HK-2 (cell line): ENCODE results near the gene ZDHHC21.

ENCODE experiments used
- DNase-seq: peaks from one replicate; pipeline ENCODE4 v3.0.0-alpha.2; 2018; ENCODE audit not compliant: unreplicated experiment

The ZDHHC21 gene

DNA sequence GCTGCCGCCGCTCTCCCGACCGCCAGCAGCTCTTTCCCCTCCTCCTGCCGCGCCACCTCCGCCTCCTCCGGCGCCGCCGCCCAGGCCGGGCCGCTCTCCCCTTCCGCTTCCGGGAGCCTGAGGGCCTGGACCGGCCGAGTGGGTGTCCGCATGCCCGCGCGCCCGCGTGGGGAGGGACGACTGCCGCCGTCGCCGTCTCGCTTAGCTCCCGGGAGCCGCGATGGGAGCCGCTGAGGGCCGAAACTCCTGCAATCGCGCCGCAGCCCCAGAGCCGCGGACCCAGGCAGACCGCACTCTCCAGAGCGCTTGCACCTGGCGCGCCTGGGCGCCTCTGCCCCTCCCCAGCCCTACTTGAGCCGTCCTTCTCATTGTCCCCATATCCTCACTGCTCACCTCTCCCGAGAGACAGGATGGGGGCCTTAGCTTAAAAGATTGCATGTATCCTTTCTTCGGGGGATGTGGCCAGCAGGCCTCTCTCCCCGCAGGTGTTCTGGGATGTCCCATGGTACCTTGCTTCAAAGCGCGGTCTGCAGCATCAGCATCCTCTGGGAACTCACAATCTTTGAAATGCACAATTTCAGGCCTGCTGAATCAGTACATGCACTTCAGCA, at the start of gene ZDHHC21:
TSS of gene ZDHHC21 (minus strand) at position 182 of the 611 bp plus-strand sequence. CDS start 19,092 bp downstream, outside the sequence.
- peak; percentile 49 for DNase-seq

GRCh38 chr9:14741369-14741768, 48.1 kb upstream of the ZDHHC21 start:
- DNase-seq, result no peak

DNA sequence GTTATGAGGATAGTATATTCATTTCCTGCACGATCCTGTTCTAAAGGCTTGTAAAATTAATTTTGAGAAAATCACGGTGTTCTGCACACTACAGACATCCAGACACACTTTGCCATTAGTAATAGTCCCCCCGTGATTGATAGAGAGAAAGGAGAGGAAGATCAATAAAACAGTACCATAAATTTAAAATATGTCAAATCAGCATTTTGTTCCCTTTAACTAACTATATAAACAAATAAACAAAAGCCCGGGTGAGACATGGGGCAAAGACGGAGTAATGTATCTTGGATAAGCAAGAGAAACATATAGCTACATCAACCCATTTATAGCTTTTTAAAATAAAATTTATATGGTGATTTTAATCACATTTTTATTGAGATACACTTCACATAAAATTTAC, 39.9 kb upstream of the ZDHHC21 start:
- DNase-seq, result no peak

- no peak for DNase-seq
Observed at GRCh38 chr9:14731294-14731981, 38.2 kb upstream of the ZDHHC21 start.

DNA sequence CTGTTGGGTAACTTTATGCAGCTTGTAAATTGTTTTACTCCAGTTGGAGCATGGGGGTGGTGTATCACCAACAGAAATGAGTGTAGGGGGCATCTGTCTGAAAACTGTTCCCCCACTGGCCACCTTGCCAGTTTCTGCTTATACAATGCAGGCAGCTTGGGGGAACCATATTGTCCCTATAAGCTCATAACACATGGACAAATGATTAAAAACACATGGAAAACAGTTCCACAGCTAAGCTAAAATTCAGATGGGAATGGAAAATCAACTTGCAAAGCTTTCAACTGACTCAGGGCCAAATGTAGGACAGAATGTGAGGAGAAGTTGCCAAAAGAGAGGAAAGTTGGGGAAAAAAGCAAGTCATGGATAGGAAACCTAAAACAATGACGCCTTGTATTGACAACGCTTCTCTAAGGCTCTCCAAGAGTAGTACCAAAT, 37.2 kb upstream of the ZDHHC21 start:
- DNase-seq, result no peak

DNA sequence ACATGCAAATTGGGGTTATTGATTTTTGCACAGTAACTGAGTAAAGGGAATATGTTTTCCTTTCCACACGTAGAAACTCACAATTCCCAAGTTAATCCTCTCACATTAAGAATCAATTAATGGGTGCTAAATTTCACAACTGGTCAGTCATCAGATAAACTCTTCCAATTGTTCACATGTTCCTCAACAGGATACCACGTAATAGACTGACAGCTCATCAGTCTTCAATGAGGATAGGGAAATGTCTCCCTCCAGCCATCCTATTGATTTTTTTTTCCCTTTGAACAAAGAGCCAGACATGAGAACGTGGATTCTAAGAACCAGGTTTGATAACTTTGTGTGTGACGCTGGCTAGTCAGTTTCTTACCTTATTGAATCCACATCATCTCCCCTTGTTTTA, 30.1 kb upstream of the ZDHHC21 start:
- DNase-seq, result no peak

DNA sequence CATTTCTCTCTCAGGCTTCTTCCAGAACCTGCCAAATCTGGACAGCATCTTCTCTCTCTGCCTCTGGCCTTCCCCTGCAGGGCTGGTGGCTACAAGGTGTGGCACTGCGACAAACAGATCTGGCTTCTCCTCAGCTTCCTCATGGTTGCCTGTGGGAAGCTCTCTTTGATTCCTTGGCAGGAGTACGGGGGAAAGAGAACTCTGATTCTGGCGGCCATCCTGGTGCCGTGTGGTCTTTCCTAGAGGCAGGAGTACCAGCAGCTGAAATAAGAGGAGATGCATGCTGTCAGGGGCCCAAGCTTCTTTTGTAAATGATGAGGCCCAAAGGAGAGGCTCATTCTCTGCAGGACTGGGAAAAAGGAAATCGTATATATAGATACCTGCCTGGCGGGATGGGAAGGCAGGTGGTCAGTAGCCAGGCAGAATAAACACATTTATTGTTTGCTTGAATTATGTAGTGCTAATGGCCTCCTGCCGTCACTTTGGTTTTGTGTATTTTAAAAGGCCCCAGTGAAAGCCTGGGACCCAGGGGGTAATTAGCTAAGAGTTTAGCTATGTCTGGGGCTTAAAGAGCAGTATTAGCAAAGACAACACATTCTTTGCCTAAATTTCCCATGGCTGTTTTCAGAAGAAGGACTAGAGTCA, 29.3 kb upstream of the ZDHHC21 start, which contains the start of gene CER1:
TSS of gene CER1 (minus strand) at position 343 of the 645 bp plus-strand sequence. CDS start at position 282, 61 bp downstream.
- DNase-seq, result no peak

GRCh38 chr9:14719231-14719923, 26.1 kb upstream of the ZDHHC21 start:
- no peak for DNase-seq

- DNase-seq, result no peak
Observed at GRCh38 chr9:14715102-14715501, 21.9 kb upstream of the ZDHHC21 start.

GRCh38 chr9:14713187-14713767, 20.0 kb upstream of the ZDHHC21 start:
- DNase-seq, result no peak

DNA sequence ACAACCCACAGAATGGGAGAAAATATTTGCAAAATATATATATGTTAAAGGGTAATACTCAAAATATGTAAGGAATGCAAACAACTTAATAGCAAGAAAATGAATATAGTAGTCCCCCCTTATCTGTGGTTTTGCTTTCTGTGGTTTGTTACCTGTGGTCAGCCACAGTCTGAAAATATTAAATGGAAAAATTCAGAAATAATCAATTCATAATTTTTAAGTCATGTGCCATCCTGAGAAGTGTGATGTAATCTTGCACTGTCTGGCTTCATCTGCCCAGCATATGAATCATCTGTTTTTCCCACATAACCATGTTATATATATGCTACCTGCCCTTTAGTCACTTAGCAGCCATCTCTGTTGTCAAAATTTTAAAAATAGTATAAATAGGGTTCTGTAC, 17.6 kb upstream of the ZDHHC21 start:
- no peak for DNase-seq

DNA sequence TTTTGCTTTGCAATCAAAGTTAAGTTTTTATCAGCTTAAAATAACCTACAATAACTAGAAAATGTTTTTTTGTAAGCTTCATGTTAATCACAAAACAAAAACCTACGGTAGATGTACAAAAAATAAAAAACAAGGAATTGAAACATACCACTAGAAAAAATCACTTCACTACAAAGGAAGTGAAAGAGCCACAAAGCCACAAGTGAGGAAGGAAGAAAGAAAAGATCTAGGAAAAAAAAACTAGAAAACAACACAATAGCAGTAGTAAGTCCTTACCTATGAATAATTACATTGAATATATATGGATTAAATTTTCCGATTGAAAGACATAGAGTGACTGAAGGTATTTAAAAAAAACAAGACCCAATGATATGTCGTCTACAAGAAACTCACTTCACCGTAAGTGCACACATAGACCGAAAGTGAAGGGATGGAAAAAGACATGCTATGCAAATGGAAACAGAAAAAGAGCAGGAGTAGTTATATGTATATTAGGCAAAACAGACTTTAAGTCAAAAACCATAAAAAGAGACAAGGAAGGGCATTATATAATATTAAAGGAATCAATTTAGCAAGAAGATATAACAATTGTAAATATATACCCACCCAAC, 13.4 kb upstream of the ZDHHC21 start:
- DNase-seq, result no peak

GRCh38 chr9:14705079-14705478, 11.8 kb upstream of the ZDHHC21 start:
- no peak for DNase-seq

GRCh38 chr9:14704281-14704680, 11.0 kb upstream of the ZDHHC21 start:
- DNase-seq, result no peak

- no peak for DNase-seq
Observed at GRCh38 chr9:14702200-14702720, 9.0 kb upstream of the ZDHHC21 start.

- peak; percentile 8 for DNase-seq
Observed at GRCh38 chr9:14692470-14693250, 572 bp downstream of the ZDHHC21 start.

DNA sequence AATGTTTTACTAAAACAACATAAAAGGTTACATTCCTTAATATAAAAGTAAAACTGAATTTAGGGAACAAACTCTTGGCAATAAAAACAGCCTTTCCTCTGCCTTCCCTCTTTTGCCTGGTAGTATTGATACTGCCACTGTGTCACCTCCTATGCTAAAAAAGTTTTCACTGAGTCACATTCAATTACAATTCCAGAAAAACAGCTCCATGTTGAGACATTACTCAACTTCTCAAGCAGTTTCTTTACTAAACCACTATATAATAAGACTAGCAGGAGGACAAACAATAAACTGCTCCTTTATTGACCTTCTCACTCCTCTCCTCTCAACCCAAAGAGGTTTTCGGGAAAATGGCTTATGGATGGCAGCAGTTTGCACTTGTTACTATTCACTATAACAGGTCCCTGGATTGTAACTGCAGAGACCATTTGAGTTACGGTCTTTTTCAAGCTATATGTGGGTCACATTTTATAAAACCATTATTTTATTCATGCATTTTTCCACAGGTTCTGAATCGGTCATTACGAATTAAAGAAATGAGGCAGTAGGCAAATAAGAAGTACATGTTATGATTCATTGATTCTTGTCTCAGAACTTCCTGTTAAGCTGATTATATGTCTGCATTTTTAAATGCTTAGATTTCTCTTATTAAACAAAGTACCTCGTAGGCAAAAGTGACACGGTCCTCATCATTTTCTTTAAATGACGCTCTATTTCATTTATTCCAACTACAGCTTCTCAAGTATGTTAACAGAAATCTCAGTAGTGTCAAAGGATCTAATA, 2.1 kb downstream of the ZDHHC21 start:
- no peak for DNase-seq

- DNase-seq, result no peak
Observed at GRCh38 chr9:14687042-14687719, 6.1 kb downstream of the ZDHHC21 start.

GRCh38 chr9:14686168-14686567, 7.1 kb downstream of the ZDHHC21 start:
- no peak for DNase-seq
